Kasumi-1 (cell line): ENCODE data around the gene PIK3CA.
A peak's percentile ranks its signal among the peaks of the same experiment; 100 is the strongest.
"Not testable (repeated sequence)": the region's sequence is repeated elsewhere in the genome, so short reads cannot be mapped to it uniquely, and the experiment has no call there.

Experiments used
- DNase-seq, 2 experiments: peaks; one replicate each; lab custom pipeline; 2025; lab: John Stamatoyannopoulos, UW

PIK3CA gene

DNA sequence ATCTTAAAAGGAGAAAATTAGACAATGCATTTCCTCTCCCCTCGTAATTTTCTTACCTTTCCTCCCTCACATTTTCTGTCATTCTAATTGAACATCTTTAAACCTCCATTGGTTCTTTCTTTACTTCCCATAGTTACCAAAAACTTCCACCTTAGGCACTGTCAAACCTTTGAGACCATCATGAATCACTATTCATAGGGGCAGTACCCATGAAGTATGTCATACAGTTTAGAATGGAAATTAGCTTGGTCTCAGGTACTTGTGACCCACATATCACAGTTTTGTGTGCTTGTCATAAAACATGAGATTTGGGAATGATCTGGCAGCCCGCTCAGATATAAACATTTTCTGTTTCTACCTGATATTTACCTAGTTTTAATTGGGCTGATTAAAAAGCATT lies 52.6 kb downstream of the PIK3CA start:
- no peak for DNase-seq

DNA sequence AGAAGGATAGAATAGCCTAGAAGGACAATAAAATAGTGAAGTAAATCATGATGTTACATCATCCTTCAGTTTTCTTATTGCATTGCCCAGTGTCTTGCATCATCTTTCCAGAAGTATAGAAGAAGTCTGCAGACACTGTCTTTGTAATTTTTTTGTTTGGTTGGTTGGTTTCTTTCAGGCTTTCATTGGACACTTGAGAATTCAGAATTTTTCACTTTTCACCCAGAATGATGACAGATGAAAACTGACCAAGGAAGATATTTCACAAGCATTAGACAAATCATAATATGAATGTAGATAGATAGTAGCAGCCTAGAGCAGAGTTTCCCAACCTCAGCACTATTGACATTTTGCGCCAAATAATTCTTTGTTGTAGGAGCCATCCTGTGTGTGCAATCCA lies 67.4 kb downstream of the PIK3CA start:
- DNase-seq = not testable (repeated sequence)

DNA sequence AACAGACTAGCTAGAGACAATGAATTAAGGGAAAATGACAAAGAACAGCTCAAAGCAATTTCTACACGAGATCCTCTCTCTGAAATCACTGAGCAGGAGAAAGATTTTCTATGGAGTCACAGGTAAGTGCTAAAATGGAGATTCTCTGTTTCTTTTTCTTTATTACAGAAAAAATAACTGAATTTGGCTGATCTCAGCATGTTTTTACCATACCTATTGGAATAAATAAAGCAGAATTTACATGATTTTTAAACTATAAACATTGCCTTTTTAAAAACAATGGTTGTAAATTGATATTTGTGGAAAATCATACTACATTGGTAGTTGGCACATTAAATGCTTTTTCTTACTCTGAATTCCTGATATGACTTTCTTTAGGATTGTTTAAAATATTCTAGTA lies 70.1 kb downstream of the PIK3CA start:
- not testable (repeated sequence) for DNase-seq

DNA sequence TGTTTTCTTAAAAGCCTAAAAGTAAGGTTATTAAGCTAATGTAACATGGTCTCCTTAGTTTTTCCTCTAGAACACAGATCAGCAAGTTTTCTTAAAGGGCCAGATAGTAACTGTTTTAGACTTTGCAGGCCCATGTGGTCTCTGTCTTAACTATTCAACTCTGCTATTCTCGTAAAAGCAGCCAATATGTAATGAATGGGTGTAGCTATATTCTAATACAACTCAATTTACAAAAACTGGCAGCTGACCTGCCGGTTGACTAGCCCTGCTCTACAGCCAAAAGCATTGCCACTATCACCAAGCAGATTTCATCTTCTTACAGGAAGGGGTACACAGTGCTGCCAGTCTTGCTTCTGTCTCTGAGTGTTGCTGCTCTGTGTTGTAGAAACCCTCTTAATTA lies 75.4 kb downstream of the PIK3CA start:
- no peak for DNase-seq

DNA sequence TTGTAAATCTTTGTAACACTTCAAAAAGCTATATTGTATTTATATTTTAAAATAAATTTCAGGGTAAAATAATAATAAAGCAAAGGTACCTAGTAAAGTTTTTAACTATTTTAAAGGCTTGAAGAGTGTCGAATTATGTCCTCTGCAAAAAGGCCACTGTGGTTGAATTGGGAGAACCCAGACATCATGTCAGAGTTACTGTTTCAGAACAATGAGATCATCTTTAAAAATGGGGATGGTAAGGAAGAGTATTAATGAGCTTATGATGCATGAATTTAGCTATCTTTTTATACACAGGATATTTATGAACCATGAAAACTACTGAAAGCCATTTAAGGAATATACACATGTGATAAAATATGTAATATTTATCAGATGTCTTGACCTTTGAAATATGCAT lies 76.4 kb downstream of the PIK3CA start:
- no peak for DNase-seq

- peak in 1 of 2 experiments; percentile 8 for DNase-seq
These were observed 79.2 kb downstream of the PIK3CA start for GRCh38 chr3:179227349-179227748.

GRCh38 chr3:179229177-179229576 lies 81.0 kb downstream of the PIK3CA start:
- DNase-seq = no peak

- peak; percentile 23 to 34 for DNase-seq
These were observed 84.9 kb downstream of the PIK3CA start for GRCh38 chr3:179233043-179233442.

DNA sequence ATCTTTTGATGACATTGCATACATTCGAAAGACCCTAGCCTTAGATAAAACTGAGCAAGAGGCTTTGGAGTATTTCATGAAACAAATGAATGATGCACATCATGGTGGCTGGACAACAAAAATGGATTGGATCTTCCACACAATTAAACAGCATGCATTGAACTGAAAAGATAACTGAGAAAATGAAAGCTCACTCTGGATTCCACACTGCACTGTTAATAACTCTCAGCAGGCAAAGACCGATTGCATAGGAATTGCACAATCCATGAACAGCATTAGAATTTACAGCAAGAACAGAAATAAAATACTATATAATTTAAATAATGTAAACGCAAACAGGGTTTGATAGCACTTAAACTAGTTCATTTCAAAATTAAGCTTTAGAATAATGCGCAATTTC lies 86.0 kb downstream of the PIK3CA start:
- DNase-seq = no peak

GRCh38 chr3:179236669-179237301 lies 88.6 kb downstream of the PIK3CA start:
- peak; percentile 24 to 26 for DNase-seq

DNA sequence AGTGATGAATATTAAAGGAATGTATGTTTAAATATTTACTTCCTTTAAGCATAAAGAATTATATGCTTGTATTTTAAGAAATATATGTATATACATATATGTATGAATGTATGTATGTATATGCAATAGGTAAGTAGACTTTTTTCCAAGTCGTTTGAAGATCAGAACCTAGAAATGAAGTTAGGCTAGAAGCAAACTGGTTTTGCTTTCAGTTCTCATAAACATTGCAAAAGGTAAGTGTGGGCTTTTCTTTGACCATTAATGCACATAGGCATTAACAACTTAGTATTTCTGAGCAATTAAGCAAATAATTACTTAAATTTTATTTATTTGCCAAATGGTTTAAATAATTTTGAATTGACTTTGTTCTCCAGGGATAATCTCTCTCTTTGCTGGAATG lies 92.1 kb downstream of the PIK3CA start:
- DNase-seq = not testable (repeated sequence)

GRCh38 chr3:179242859-179243258 lies 94.7 kb downstream of the PIK3CA start:
- not testable (repeated sequence) for DNase-seq

GRCh38 chr3:179244878-179245277 lies 96.7 kb downstream of the PIK3CA start:
- no peak for DNase-seq

DNA sequence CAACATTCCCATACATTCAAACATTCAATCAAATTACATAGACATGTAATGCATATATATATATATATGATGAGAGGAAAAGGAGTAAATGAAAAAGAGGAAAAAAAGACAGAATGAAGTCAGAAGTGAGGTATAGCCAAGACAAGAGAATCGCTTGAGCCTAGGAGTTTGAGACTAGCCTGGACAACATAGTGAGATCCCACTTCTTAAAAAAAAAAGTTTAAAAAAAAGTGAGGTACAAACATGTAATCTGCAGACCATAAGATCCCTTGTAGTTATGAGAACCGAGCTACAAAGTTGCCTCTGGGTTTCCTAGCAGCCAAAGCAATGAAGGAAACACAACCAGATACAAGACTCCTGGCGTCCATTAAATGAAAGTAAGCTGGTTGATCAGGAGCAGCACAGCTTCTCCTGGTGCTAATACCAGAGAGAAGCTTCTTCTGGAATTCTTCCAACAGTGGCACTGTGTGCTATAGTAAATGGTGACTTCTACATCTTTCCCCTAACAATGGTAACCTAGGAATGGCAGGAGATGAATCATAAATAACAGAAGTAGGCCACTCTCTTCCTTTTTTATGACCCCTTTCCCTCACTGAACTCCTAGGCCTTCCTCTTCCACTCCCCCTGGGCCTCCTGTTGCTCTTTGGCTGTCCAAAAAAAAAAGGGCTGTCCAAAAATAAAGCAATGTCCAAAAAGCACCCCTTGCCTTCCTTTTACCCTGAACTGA lies 99.3 kb downstream of the PIK3CA start:
- DNase-seq = peak; percentile 23 to 57

GRCh38 chr3:179250803-179251476 lies 102.8 kb downstream of the PIK3CA start, which contains the start of gene KCNMB3:
Gene KCNMB3, minus strand, starts transcription at chr3:179251114. Its CDS starts 124 bp downstream, at chr3:179250990.
- DNase-seq = no peak

DNA sequence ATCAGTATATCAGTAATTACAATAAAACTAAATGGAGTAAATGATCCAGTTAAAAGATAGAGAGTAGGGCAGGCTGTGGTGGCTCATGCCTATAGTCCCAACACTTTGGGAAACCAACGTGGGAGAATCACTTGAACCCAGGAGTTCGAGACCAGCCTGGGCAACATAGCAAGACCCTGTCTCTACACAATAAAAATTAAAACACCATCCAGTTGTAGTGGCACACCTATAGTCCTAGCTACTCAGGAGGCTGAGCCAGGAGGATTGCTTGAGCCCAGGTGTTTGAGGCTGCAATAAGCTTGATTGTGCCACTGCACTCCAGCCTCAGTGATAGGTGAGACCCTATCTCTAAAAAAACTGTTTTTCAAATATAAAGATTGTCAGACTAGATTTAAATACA lies 108.7 kb downstream of the PIK3CA start:
- no peak for DNase-seq

DNA sequence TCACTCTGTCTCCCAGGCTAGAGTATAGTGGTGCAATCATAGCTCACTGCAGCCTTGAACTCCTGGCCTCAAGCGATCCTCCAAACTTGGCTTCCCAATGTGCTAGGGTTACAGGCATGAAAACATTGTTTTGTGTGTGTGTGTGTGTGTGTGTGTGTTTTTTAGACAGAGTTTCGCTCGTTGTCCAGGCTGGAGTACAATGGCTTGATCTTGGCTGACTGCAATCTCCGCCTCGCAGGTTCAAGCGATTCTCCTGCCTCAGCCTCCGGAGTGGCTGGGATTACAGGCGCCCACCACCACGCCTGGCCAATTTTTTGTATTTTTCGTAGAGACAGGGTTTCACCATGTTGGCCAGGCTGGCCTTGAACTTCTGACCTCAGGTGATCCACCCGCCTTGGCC lies 109.6 kb downstream of the PIK3CA start:
- DNase-seq = not testable (repeated sequence)

GRCh38 chr3:179258820-179259219 lies 110.7 kb downstream of the PIK3CA start:
- no peak for DNase-seq

- DNase-seq = not testable (repeated sequence)
These were observed 112.0 kb downstream of the PIK3CA start for GRCh38 chr3:179259959-179260756.

DNA sequence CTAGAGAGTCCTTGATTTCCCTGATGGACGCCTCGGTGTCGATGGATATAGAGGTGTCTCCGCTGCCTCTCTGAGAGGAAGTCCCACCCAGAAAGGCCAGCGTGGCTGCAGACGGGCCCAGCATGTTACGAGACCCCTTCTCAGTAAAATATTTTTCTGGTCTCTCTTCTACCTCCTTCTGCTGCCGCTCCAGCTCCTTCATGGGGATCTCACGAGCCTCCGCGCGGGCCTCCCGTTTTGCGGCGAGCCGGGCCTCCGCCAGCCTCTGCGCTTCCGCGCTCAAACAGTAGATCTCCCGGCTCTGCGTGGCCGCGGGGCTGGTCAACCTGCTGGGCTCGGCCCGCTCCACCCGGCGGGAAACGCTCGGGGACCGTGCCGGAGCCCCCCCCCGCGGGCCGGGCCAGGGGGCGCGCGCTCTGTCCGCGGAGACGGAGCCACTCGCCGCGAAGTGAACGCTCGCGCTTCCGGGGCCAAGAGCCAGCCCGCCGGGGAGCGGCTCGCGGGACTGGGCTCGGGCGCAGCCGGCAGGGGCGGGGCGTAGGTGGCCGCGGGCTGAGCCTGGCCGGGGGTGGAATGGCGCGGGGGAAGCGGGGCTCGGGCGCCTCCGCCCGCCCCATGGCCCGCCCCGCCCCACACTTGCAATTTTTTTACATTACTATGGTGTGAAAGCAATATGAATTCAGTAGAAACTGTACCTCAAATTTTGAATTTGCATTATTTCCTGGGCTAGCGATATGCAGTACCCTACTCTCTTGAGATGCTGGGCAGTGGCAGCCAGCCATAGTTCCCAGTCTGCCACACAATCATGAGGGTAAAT lies 113.0 kb downstream of the PIK3CA start:
- peak; percentile 28 to 42 for DNase-seq

DNA sequence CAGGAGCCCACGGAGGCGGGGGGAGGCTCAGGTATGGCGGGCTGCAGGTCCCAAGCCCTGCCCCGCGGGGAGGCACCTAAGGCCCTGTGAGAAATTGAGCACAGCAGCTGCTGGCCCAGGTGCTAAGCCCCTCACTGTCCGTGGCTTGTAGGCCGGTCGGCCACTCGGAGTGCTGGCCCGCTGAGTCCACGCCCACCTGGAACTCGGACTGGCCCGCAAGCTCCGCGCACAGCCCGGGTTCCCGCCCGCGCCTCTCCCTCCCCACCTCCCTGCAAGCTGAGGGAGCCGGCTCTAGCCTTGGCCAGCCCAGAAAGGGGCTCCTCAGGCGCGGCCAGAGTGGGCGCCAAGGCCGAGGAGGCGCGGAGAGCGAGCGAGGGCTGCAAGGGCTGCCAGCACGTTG lies 115.0 kb downstream of the PIK3CA start:
- no peak for DNase-seq
